Measurements from ENCODE around the gene SHISA9.

Gene SHISA9

DNA sequence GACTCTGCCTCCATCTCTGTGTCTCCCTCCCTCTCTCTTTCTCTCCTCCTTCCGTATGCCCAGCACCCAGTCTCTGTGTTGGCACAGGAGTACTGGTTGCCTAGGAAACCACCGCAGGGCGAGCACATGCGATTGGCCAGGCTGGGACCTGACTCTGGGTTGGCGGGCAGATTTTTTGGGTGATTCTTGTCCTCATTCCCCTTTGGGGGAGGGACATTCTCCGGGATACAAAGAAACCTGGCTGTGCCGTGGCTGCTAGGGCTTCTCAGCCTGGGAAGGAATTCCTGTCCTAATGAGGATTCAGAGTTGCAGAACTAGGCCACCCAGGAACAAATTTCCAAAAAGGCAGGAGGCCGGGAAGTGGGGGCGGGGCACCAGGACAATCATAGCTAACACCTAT lies 168.9 kb downstream of the SHISA9 start:
- DNase-seq (ENCODE audit: low read depth, low spot score): no peak

DNA sequence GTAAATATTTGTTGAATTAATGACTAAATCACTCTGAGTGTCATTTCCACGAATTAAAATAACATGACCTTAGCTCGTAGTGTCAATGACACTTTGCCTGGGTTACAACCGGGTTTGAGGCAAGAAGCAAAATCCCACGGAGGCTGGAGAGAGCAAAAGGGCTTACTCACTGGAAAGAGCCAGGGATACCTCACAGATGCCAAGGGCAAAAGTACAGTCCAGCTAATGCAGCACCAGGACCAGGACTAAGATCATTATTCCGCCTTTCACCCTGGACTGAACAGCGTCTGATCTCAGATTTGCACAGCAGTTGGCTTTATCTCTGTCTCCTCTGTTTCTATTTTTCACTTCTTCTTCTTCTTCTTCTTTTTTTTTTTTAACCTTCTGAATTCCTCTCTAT lies 175.5 kb downstream of the SHISA9 start:
- DNase-seq (ENCODE audit: low read depth, low spot score): no peak

- DNase-seq (ENCODE audit: low read depth, low spot score): no peak
Observed at GRCh38 chr16:13077816-13078215, 176.4 kb downstream of the SHISA9 start.

GRCh38 chr16:13080531-13080930 lies 179.1 kb downstream of the SHISA9 start:
- DNase-seq (ENCODE audit: low read depth, low spot score): no peak

DNA sequence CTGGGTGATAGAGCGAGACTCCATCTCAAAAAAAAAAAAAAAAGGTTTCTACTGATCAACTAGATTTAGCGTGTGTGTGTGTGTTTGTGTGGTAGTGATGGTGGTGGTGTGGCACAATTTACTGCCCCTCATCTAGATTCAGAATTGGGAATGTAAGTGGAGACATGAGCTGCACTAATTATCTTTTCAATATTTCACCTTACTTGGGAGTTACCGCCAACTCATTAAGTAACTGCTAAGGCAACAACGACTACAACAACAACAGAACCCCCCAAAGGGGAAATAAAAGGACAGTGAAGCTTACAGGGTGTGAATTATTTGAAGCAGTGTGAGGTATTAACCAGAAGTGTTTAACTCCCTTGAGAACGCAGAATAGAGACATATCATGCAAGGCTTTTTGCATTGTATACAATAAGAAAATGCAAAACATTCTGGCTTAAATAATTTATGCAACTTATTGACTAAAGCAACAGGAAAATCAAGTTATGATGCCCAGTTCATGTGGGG lies 180.5 kb downstream of the SHISA9 start:
- DNase-seq (ENCODE audit: low read depth, low spot score): no peak

GRCh38 chr16:13083681-13084080 lies 182.3 kb downstream of the SHISA9 start:
- DNase-seq (ENCODE audit: low read depth, low spot score): no peak

DNA sequence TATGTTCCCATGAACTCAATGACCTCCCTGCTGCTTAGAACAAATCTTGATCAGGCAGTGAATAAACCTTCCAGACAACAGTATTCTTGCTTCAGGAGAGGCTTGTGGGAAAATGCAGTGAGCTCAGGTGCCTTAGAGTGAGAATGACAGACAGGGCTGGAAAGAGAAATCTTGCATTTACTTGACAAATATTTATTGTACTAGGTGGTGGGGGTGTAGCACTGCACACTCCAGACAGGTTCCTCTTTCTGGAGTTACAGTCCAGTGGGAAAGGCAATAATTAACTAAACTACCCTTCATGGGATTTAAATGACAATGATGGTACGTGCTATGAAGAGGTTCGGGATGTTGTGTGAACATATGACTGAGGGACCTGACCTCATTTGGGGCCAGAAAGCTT lies 182.9 kb downstream of the SHISA9 start:
- DNase-seq (ENCODE audit: low read depth, low spot score): no peak

DNA sequence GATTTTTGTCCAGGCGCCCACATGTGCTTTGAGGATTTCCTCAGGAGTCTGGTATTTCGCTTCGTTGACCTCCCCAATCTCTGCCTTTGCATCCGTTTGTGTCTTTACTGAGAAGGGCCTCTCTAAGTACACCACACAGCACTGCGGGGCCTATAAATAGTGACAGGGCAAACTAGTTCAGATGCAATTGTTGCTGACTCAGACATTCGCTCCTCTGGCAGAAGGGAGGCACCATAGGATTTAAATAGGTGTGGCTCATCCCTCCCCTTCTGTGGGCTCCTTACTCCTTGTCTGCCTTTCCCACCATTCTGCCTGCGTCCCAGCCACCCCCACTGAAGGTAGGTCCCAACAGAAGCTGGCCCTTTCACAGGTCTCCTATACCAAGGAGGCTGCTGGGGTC lies 192.3 kb downstream of the SHISA9 start:
- no peak for DNase-seq (ENCODE audit: low read depth, low spot score)

- no peak for DNase-seq (ENCODE audit: low read depth, low spot score)
Observed at GRCh38 chr16:13095061-13095460, 193.7 kb downstream of the SHISA9 start.

GRCh38 chr16:13098536-13098935 lies 197.1 kb downstream of the SHISA9 start:
- DNase-seq (ENCODE audit: low read depth, low spot score): no peak

- DNase-seq (ENCODE audit: low read depth, low spot score): no peak
Observed at GRCh38 chr16:13099822-13100221, 198.4 kb downstream of the SHISA9 start.

GRCh38 chr16:13100970-13101369 lies 199.6 kb downstream of the SHISA9 start:
- no peak for DNase-seq (ENCODE audit: low read depth, low spot score)

DNA sequence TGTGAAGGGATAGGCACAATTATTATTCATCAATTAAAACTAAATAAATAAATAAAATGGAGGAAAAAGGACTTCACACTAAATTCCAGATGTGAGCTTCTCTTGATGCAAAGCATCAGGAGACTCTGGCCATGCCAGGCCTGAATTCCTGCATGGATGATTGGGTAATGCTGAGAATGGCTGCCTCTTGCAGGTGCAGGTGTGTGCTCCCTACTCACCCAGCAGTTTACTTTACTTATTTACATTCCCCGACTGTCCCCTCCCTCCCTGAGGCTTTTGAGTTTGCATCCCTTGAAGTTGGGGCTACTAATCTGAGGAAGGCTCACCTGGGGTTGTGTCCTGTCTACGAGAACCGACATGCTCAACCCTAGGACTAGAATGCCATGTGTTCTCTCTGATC lies 200.4 kb downstream of the SHISA9 start:
- no peak for DNase-seq (ENCODE audit: low read depth, low spot score)

DNA sequence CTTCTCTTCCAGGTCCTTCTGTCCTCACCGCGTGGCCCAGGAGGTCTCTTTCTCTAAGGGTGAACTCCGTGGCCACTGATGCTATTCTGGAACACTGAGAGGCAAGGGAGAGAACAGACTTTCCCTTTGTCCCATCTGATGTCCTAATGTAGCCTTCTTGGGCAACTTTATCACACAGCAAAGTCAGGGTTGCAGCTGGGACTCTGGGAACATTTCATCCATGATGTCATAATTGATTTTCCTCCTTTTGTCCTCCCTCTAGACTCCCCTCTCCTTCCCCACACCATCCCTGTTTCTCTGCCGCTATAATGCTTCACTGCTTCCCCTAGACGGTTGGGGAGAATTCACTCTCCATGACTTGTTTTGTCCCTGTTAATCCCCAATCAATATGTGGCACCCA lies 201.0 kb downstream of the SHISA9 start:
- DNase-seq (ENCODE audit: low read depth, low spot score): no peak

- DNase-seq (ENCODE audit: low read depth, low spot score): no peak
Observed at GRCh38 chr16:13103831-13104530, 202.6 kb downstream of the SHISA9 start.

DNA sequence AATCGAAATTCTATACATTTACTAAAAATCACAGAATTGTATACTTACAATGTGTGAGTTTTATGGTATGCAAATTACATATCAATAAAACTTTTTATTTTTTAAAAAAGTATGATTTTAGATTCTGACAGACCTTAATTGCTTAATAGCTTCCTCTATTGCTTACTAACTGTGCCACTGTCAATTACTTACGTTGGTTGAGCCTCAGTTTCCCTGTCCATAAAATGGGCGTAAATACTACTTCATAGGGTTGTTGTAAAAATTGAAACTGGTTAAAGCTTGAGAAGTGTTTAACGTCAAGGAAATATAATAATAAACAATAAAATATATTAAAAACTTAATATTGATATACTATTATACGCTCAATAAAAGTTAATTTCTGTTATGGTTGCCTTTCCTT lies 203.4 kb downstream of the SHISA9 start:
- no peak for DNase-seq (ENCODE audit: low read depth, low spot score)

DNA sequence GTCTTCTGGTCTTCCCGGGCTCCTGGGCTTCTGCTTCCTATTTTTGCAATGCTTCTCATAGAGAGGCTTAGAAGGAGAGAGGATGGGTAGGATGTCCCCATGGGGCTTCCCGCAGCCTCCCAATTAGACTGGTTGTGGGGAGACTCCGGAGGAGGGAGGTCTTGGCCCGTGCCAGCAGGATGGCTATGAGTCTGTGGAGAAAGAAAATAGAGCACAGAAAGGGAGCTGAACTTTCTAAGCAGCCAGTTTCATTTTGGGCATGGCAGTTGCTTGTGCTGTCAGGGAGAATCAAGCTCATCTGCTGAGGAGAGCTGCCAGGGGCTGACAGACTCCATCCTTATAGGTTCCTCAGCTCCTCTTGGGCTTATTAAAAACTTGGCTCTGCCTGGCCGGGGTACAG lies 204.0 kb downstream of the SHISA9 start:
- no peak for DNase-seq (ENCODE audit: low read depth, low spot score)

DNA sequence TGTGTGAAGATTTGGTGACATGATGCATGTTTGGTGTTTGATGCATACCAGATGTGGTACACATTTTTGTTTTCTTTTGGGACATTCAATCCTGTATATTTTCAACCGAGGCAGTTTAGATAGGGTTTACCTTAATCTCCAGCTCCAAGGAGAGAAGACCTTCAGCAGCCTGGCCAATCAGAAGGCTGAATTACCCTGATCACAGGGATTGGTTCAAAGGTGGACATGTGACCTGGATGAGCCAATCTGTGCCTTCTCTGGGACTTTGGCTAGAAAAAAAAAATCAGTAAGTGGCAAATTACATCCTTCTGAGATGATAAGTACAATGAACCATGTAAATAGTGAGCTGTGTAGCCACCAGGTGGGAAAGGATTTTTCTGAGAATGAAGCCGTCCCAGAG lies 205.1 kb downstream of the SHISA9 start:
- no peak for DNase-seq (ENCODE audit: low read depth, low spot score)

DNA sequence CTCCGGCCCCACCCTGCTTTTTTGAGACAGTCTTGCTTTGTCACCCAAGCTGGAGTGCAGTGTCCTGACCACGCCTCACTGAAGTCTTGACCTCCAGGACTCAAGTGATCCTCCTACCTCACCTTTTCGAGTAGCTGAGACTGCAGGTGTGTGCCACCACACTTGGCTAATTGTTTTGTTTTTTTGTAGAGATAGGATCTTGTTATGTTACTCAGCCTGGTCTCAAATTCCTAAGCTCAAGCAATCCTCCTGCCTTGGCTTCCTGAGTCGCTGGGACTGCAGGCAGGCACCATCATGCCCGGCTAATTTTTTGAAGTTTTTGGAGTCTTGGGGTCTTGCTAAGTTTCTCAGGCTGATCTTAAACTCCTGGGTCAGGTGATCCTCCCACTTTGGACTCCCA lies 206.7 kb downstream of the SHISA9 start:
- no peak for DNase-seq (ENCODE audit: low read depth, low spot score)

DNA sequence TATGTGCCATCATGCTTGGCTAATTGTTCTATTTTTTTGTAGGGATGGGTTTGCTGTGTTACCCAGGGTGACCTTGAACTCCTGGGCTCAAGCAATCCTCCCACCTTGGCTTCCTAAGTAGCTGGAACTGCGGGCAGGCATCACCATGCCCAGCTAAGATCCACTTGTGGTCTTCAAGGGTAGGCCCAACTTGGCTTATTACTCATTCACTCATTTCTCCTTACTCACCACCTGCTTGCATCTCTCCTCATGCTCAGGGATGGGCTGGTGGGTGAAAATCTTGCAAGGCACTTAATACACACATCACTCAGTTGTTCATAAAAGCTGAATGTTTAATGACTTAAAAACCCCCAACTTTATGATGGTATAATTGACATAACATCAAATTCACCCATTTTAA lies 207.8 kb downstream of the SHISA9 start:
- no peak for DNase-seq (ENCODE audit: low read depth, low spot score)

DNA sequence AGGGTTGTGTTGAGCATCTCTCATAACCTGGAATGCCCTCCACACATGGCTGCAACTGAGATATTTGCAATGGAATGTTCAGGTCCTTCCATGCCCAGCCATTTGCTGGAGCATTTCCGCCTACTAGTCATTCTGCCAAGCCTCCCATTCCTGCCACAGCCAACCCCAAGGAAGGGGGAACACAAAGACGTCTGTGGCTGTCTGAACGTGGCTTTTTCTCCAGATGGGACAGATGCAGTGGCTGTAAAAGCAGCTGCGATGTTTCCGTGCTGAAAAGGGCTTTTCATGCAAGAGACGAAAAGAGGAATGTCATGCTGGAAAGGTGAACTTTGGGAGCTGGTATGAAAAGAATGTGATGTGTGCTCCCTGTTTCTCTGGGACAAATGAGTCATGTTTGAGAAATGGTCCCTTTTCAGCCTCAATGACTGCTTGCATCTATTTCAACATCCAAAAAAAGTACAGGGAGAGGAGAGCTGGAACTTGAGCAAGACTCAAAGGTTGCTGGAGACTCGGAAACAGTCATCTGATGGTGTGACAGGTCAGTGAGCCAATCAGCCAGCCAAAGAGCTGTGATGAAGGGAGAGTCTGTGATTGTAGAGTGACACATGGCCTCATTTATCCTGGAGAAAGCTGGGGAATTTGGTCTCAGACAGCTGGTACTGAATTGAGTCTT lies 208.9 kb downstream of the SHISA9 start:
- DNase-seq (ENCODE audit: low read depth, low spot score): no peak

GRCh38 chr16:13111747-13112146 lies 210.3 kb downstream of the SHISA9 start:
- DNase-seq (ENCODE audit: low read depth, low spot score): no peak

DNA sequence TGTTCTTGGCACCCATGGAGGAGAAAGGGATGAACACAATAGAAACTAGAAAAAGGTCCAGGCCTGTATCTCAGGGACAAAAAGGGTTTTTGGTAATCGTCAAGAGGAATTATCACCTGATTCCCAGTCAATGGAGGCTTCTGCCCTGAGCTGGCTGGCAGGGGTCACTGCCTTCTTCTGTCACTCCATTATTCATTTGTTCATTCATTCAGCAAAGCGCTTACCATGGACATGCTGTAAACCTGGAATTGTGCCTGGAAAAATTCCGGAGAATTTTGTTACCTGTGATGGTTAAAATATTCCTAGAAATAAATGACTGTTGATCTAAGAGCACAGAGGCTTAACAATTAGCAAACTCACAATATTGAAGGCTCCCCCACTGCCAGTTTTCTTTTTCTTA lies 212.3 kb downstream of the SHISA9 start:
- DNase-seq (ENCODE audit: low read depth, low spot score): no peak

Data from activated CD4-positive, CD25-positive, alpha-beta regulatory T cell treated with anti-CD3 and anti-CD28 coated beads, Interleukin-2, amount 50 U/mL, for 16 hours (primary cell).